ENCODE data around the gene PXYLP1.

DNA sequence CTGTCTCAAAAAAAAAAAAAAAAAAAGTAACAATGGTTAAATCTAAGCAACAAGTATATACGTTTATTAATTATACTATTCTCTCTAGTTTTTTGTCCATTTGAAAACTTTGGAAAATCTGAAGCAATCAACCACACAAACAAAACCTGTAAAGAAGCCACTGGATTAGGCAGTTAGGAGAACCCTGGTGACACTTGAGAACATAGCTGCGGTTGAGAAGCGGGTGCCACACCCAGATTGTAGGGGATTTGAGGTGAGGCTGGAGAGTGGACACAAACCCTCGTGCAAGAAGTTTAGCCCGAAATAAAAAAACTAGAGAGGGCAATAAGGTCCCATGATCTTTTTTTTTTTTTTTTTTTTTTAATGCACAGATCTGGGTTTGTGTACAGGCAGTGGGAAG lies 110.8 kb downstream of the PXYLP1 start:
- TF ChIP-seq, protein P1, sequence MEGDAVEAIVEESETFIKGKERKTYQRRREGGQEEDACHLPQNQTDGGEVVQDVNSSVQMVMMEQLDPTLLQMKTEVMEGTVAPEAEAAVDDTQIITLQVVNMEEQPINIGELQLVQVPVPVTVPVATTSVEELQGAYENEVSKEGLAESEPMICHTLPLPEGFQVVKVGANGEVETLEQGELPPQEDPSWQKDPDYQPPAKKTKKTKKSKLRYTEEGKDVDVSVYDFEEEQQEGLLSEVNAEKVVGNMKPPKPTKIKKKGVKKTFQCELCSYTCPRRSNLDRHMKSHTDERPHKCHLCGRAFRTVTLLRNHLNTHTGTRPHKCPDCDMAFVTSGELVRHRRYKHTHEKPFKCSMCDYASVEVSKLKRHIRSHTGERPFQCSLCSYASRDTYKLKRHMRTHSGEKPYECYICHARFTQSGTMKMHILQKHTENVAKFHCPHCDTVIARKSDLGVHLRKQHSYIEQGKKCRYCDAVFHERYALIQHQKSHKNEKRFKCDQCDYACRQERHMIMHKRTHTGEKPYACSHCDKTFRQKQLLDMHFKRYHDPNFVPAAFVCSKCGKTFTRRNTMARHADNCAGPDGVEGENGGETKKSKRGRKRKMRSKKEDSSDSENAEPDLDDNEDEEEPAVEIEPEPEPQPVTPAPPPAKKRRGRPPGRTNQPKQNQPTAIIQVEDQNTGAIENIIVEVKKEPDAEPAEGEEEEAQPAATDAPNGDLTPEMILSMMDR (conservative IDR thresholded peaks at IDR 0.05; ENCODE audit: low read depth, low read length) = no peak
- TF ChIP-seq EZH2 (IDR thresholded peaks at IDR 0.05; ENCODE audit: low read length, unreplicated experiment) (no peak), EZH2phosphoT487 (IDR thresholded peaks at IDR 0.05; ENCODE audit: borderline replicate concordance, low read length) (no peak)
